Measurements from ENCODE around the gene ASB3. TPM values are rescaled to one million over a fixed set of nuclear protein-coding genes. Genes with fewer than 3 reads are reported as not detected.

The ASB3 gene
- total RNA-seq, 1 experiment from 2014 or later, result 23.1 TPM

GRCh38 chr2:53826030-53826410, 39.3 kb upstream of the ASB3 start:
- H3K23ac ChIP-seq (ENCODE audit: insufficient read length, low read depth, low read length), result no peak overlapping the region

More at GRCh38 chr2:53826030-53826410, 39.3 kb upstream of the ASB3 start:
- no peaks in the 10 kb centered on the region for H4K20me1 ChIP-seq (ENCODE audit: control insufficient read depth, insufficient read depth, insufficient read length)
- no peak overlapping the region for H3K56ac ChIP-seq (ENCODE audit: insufficient read length, low read depth, low read length)
- no peak overlapping the region for H3K4me2 ChIP-seq (ENCODE audit: insufficient read depth, insufficient read length, low read length)
- no peaks in the 10 kb centered on the region for H3K79me2 ChIP-seq (ENCODE audit: insufficient read depth, low read length)
- peaks cover 29 to 30% of the 10 kb centered on the region in 2 experiments for H3K4me1 Mint-ChIP-seq
- H3T11ph ChIP-seq (ENCODE audit: low read length), result no peak overlapping the region
- H3K27ac Mint-ChIP-seq, result peak overlapping the region in 1 of 3 experiments; percentile 92; a peak in 3 of 7 replicates
- H2AFZ ChIP-seq (ENCODE audit: low read length), result no peak overlapping the region
- H4K91ac ChIP-seq (ENCODE audit: insufficient read length, low read depth, low read length), result no peak overlapping the region
- peaks cover 10% of the 10 kb centered on the region; the same call in 1 of the 2 replicates for H3K4me1 ChIP-seq (ENCODE audit: insufficient read depth, low read length)
- no peaks in the 10 kb centered on the region for H3K23me2 ChIP-seq (ENCODE audit: insufficient read length, low read depth, low read length, poor library complexity, severe bottlenecking)
- H3K14ac ChIP-seq (ENCODE audit: insufficient read depth, low read length), result no peak overlapping the region
- no CpG with 5 or more reads among the region's 1 CpG for WGBS (ENCODE audit: extremely low coverage, insufficient read length, low lambda C conversion rate)
- no peaks in the 10 kb centered on the region for H3K27me3 ChIP-seq (ENCODE audit: insufficient read depth, low read length)
- no peak overlapping the region for H2BK20ac ChIP-seq (ENCODE audit: low read depth, low read length, poor library complexity, severe bottlenecking)
- no peak overlapping the region for H2BK120ac ChIP-seq (ENCODE audit: low read depth, low read length, poor library complexity, severe bottlenecking)
- H3K9me3 ChIP-seq (ENCODE audit: control insufficient read depth, low read depth, low read length), result no peaks in the 10 kb centered on the region
- no peak overlapping the region for H2AK5ac ChIP-seq (ENCODE audit: insufficient read length, low read length)
- no peak overlapping the region for H3K9ac ChIP-seq (ENCODE audit: extremely low read depth, insufficient read length, low read length)
- H2BK15ac ChIP-seq (ENCODE audit: low read depth, low read length), result no peak overlapping the region
- no peak overlapping the region for H2BK5ac ChIP-seq (ENCODE audit: insufficient read length, low read length)
- H2BK12ac ChIP-seq (ENCODE audit: insufficient read length, low read depth, low read length), result no peak overlapping the region
- no peak overlapping the region for H4K5ac ChIP-seq (ENCODE audit: insufficient read length, low read depth, low read length)
- no peaks in the 10 kb centered on the region for H3K27me3 Mint-ChIP-seq (ENCODE audit: low read depth)
- no peak overlapping the region for H3K27ac ChIP-seq (ENCODE audit: insufficient read length, low read depth, low read length)
- no peak for DNase-seq
- H3K4me3 Mint-ChIP-seq, result no peak overlapping the region
- TF ChIP-seq CTCF (conservative IDR thresholded peaks at IDR 0.05), result no peak
- no peaks in the 10 kb centered on the region for H3K36me3 Mint-ChIP-seq (ENCODE audit: insufficient read depth in 1 of 3, low read depth in 3 of 3)
- H3K9me3 Mint-ChIP-seq, result no peaks in the 10 kb centered on the region
- H3K18ac ChIP-seq (ENCODE audit: insufficient read length, low read depth, low read length), result no peak overlapping the region
- no peak overlapping the region for H4K8ac ChIP-seq (replicated peaks; ENCODE audit: insufficient read length, low read depth, low read length)
- no peak overlapping the region for H3K4ac ChIP-seq (ENCODE audit: low read depth, low read length)
- no peaks in the 10 kb centered on the region for H3K79me1 ChIP-seq (ENCODE audit: insufficient read depth, low read depth, low read length, poor library complexity, severe bottlenecking)

Data from H9 (cell line).